EL (cell line): Measurements from ENCODE around the gene SLC44A3.

Experiments
- DNase-seq: peaks from one replicate; pipeline ENCODE4 v3.0.0-alpha.2; 2016

SLC44A3 gene

GRCh38 chr1:94819945-94820746 is at the start of gene SLC44A3:
TSS of gene SLC44A3 (plus strand) at chr1:94820357. CDS start at chr1:94820452, 95 bp downstream.
- DNase-seq = peak; percentile 59

GRCh38 chr1:94772230-94772641 is 47.9 kb upstream of the SLC44A3 start:
- no peak for DNase-seq

GRCh38 chr1:94772845-94773244 is 47.3 kb upstream of the SLC44A3 start:
- DNase-seq = no peak

GRCh38 chr1:94773296-94773809 is 46.8 kb upstream of the SLC44A3 start:
- DNase-seq = no peak

- peak; percentile 83 for DNase-seq
Measured at GRCh38 chr1:94773931-94774422, 46.2 kb upstream of the SLC44A3 start.

GRCh38 chr1:94776474-94776873 is 43.7 kb upstream of the SLC44A3 start:
- no peak for DNase-seq

- DNase-seq = no peak
Measured at GRCh38 chr1:94777281-94777680, 42.9 kb upstream of the SLC44A3 start.

GRCh38 chr1:94778808-94779207 is 41.3 kb upstream of the SLC44A3 start:
- DNase-seq = peak; percentile 68

GRCh38 chr1:94783342-94784189 is 36.6 kb upstream of the SLC44A3 start:
- DNase-seq = peak; percentile 84

- no peak for DNase-seq
Measured at GRCh38 chr1:94784190-94784515, 36.0 kb upstream of the SLC44A3 start.

- DNase-seq = no peak
Measured at GRCh38 chr1:94787691-94788090, 32.5 kb upstream of the SLC44A3 start.

GRCh38 chr1:94790246-94790645 is 29.9 kb upstream of the SLC44A3 start:
- no peak for DNase-seq

- DNase-seq = no peak
Measured at GRCh38 chr1:94790670-94791069, 29.5 kb upstream of the SLC44A3 start.

GRCh38 chr1:94792473-94793295 is 27.5 kb upstream of the SLC44A3 start:
- peak; percentile 84 for DNase-seq

- peak; percentile 53 for DNase-seq
Measured at GRCh38 chr1:94793296-94793656, 26.9 kb upstream of the SLC44A3 start.

GRCh38 chr1:94795434-94795833 is 24.7 kb upstream of the SLC44A3 start:
- DNase-seq = no peak

- DNase-seq = no peak
Measured at GRCh38 chr1:94796266-94796665, 23.9 kb upstream of the SLC44A3 start.

GRCh38 chr1:94797291-94797690 is 22.9 kb upstream of the SLC44A3 start:
- peak; percentile 31 for DNase-seq

- no peak for DNase-seq
Measured at GRCh38 chr1:94798054-94798453, 22.1 kb upstream of the SLC44A3 start.

- no peak for DNase-seq
Measured at GRCh38 chr1:94798462-94798861, 21.7 kb upstream of the SLC44A3 start.

GRCh38 chr1:94799206-94799605 is 21.0 kb upstream of the SLC44A3 start:
- DNase-seq = no peak

GRCh38 chr1:94801919-94802546 is 18.1 kb upstream of the SLC44A3 start:
- peak; percentile 87 for DNase-seq
